GM18505 (cell line): ENCODE measurements around the gene GARS1.
"Not testable (repeated sequence)": the region's sequence is repeated elsewhere in the genome, so short reads cannot be mapped to it uniquely, and the experiment has no call there.

Experiments used
- ATAC-seq: cut with Tn5 transposase; IDR thresholded peaks from one replicate; pipeline ENCODE4 v1.9.1; 2021; ENCODE audit not compliant: unreplicated experiment
- POLR2A ChIP-seq: IDR thresholded peaks from 4 replicates; pipeline ENCODE4 v1.6.1; 2011; ENCODE audit warnings: borderline replicate concordance; ENCODE audit not compliant: insufficient read depth, insufficient read length; ENCODE audit errors: extremely low read depth

GARS1 gene

DNA sequence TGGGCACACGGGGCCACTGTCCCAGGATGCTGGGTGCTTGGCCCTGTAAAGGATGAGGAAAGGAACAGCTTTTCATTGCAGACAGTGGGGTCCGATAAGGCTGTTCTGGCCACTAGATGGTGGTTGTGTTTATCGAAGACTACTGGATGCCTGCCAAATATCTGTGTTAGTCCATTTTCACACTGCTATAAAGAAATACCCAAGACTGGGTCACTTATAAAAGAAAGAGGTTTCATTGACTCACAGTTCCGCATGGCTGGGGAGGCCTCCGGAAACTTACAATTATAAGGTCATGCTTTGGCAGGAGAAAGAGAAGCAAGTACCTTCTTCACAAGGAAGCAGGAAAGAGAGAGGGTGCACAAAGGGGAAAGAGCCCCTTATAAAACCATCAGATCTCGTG, 32.2 kb upstream of the GARS1 start:
- TF ChIP-seq POLR2A, result no peak
- no peak for ATAC-seq

DNA sequence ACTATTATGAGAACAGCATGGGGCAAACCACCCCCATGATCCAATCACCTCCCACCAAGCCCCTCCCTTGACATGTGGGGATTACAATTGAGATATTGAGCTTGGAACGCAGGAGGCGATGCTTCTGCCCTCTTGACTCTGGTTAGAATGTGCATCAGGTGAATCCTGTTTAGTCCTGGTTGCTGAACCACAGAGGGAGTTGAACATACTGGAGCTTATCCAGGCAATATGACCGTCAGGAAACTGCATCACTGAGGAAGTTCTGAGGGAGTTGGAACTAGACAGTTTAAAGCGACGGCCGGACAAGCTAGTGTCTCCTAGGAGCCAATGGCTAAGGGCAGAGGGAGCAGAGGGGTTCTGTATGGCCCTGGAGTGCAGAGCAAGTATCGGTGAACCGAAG, 31.8 kb upstream of the GARS1 start:
- no peak for TF ChIP-seq POLR2A
- no peak for ATAC-seq

DNA sequence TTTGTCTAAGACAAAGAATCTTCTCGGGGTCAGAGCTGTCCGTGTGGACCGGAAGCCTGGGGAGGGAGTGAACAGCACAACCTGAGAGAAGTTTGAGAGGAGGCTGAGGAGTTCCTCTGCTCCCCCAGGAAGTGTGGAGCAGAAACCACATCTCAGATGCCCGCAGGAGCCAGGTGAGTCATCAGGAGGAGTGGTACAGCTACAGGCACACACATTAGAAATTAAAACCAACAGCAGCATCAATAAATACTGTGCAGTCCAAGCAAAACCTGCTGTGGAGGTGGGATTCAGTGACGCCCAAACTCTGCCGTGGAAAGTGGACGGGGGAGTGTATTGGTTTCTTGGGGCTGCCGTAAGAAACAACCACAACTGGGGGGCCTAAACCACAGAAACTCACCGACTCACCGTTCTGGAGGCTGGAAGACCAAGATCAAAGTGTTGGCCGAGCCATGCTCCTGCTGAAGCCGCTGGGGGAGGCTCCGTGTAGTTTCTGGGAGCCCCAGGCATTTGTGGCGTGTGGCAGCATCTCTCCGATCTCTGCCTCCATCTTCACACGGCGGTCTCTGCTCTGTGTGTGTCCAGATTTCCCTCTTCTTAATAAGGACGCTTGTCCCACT, 31.2 kb upstream of the GARS1 start:
- TF ChIP-seq POLR2A, result no peak
- ATAC-seq, result no peak

DNA sequence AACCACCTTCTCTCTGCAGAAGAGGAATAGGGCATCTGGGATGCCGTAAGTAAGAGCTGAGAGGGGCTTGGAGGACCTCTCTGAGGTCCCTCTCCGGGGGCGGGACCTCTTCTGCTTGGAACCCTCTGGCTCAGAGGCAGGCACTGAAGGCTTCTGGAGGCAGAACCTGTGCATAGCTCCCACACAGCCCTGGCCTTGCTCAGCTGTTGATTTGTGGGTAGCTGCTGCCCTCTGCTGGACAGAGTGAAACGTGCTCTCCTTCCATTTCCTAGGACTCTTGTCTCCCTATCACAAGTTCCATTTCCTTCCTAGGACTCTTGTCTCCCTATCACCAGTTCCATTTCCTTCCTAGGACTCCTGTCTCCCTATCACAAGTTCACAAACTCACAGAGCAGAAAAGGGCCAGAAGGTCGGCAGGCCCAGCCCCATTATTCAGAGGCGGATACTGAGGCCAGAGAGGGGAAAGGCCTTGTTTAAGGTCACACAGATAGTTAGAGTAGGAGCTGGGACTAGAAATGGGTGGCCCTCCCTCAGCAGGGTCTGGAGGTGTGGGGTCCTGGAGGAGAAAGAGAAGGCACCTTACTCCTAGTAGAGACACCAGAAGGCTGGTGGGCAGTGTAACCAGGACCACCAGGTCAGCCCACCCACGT, 30.3 kb upstream of the GARS1 start:
- no peak for TF ChIP-seq POLR2A
- ATAC-seq, result peak; percentile 78

DNA sequence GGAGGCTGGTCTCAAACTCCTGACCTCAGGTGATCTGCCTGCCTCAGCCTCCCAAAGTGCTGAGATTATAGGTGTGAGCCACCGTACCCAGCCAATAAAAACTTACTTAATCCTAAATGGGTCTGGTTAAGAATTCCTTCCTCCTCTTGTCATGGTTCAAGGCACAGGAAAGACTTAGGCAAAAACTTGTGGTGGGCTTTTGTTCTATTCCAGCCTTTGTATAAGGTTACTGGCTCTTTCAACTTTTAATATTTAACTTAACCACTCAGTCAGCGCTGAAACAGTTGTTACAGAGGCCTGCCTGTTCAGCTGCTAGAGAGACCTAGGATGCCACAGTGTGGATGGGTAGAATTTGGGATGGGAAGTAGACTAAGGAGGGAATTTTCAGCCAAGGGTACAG, 28.1 kb upstream of the GARS1 start:
- ATAC-seq, result no peak
- TF ChIP-seq POLR2A, result no peak

DNA sequence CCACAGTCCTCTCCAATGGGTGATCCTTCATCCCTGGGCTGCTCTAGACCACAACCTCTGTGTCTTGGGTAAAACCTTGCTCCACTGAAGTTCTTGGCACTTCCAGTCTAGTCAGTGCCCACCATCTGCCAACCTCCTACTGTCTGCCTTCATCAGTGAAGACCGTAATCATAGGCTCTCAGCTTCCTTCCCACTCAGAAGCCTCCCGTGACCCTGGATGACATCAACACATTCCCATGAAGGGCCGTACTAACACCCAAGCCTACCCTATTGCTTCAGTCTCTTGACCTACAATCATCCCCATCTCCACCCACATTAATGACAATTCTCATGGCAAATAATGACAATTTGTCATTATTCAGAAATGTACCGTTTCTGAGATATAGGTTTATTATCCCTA, 27.6 kb upstream of the GARS1 start:
- TF ChIP-seq POLR2A, result no peak
- ATAC-seq, result no peak

DNA sequence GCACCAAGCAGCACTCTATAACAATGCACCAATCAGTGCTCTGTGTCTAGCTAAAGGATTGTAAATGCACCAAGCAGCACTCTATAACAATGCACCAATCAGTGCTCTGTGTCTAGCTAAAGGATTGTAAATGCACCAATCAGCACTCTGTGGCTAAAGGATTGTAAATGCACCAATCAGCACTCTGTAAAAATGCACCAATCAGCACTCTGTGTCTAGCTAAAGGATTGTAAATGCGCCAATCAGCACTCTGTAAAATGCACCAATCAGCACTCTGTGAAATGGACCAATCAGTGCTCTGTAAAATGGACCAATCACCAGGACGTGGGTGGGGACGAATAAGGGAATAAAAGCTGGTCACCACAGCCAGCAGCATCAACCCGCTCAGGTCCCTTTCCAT, 24.4 kb upstream of the GARS1 start:
- ATAC-seq, result not testable (repeated sequence)

DNA sequence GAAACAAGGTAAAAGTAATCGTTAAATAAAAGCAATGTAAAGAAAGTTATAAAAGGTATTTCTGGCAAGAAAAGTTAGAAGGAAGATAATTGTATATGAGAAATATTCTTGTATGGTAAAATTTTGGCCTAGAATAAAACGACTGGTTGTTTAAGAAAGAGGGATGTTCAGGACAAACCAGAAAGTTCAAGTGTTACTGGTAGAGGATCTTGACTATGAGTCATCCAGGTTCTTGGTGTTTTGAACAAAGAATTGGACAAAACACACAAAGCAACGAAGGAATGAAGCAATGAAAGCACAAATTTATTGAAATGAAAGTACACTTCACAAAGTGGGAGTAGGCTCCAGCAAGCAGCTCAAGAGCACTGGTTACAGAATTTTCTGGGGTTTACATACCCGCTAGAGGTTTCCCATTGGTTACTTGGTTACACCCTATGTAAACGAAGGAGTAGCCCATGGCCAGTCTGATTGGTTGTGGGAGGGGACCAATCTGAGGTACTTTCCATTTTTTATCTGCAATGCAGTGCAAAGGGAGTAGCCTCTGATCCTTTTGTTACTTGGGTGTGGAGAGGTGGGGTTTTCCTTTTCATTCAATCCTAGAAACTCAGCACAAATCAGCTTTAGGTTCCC, 22.4 kb upstream of the GARS1 start:
- ATAC-seq, result no peak
- TF ChIP-seq POLR2A, result no peak

DNA sequence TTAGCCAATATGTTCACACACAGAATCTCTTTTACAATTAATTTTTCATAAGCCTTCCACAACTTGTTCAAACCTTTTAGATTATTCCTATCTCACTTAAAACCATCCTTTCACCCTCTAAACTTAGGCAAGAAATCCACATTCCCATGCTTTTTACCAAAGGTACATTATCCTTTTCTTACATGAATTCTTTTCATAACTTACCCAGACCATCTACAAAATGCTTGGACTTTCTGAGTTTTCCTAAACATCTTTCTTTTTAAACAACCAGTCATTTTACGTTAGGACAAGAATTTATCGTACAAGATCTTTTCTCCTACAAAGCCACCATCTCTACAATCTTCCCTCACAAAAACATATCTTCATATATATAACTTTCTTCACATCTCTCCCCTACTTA, 18.8 kb upstream of the GARS1 start:
- no peak for ATAC-seq
- no peak for TF ChIP-seq POLR2A

DNA sequence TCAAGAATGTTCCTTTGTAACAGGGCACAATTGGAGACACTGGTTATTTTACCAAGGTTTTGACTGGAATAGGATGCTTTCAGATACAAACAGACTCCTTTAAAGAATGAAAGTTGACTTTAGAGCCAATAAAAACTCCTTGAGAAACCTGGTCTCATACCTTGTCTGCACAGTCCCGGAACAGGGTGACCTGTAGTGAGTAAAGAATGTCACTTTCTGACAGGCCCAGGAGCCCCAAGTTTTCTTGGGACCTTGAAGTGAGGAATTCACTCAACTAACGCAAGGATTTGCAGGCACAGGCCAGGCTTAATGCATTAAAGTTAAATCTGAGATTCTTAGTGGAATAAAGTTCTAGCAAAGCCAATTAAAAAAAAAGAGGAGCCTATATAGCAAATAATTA, 11.5 kb upstream of the GARS1 start:
- no peak for ATAC-seq
- no peak for TF ChIP-seq POLR2A

DNA sequence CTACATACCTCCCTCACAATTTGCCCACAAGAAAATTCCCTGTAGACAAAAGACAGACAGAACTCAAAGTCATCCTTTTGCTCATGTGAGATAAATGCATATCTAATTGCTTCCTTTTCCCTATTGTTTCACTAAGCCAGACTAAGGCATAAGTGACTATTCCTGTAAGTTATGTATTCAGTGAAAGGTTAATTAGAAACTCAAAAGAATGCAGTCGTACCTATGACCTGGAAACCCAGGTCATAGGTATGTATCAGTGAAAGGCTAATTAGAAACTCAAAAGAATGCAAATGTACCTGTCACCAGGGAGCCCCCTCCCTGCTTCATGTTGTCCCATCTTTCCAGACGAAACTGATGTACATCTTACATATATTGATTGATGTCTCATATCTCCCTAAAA, 10.3 kb upstream of the GARS1 start:
- TF ChIP-seq POLR2A, result no peak
- ATAC-seq, result no peak

DNA sequence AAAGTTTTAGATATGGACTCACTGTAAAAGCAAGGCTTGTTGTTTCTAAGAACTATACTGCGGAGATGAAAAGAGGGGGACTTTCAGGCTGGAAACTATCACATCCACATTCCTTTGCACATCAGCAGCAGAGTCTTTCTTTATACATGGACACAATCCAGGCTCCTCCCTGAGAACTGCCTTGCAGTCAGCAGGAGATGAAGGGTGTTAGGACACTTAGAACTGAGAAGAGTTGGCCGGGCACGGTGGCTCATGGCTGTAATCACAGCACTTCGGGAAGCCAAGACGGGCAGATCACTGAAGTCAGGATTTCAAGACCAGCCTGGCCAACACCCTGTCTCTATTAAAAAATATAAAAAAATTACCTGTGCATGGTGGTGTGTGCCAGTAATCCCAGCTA, 9.7 kb upstream of the GARS1 start:
- no peak for TF ChIP-seq POLR2A
- no peak for ATAC-seq

DNA sequence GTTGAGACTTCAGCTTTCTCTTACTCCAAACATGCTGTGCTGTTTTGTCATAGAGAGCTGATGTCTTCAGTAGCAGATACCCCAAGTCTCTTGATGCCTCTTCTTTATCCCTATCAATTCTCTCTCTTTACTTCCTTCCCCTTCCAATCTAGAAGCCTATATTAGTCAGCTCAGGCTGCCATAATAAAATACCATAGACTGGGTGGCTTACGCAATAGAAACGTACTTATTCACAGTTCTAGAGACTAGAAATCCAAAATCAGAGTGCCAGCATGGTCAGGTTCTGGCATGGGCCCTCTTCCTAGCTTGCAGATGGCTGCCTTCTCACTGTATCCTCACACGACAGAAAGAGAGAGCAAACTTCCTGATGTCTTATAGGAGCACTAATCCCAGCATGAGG, 9.0 kb upstream of the GARS1 start:
- no peak for TF ChIP-seq POLR2A
- no peak for ATAC-seq

DNA sequence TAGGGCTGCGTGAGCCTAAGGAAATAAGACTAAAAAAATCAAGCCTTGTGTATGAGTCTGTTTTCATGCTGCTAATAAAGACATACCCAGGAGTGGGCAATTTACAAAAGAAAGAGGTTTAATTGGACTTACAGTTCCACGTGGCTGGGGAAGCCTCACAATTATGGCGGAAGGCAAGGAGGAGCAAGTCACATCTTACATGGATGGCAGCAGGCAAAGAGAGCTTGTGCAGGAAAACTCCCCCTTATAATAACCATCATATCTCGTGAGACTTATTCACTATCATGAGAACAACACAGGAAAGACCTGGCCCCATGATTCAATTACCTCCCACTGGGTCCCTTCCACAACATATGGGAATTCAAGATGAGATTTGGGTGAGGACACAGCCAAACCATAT, 7.1 kb upstream of the GARS1 start:
- not testable (repeated sequence) for ATAC-seq
